SU-DHL-6 (cell line): ENCODE results near the gene KCTD1.

Experiments
- CTCF ChIP-seq: fragments of 200-600 bp; sonication (generic); IDR thresholded peaks from one replicate; pipeline ENCODE4 v1.5.1; 2017; ENCODE audit warnings: antibody characterized with exemption, mild to moderate bottlenecking, low read length, moderate library complexity; ENCODE audit not compliant: insufficient read depth, poor library complexity, severe bottlenecking
- EZH2phosphoT487 ChIP-seq: fragments of 200-600 bp; sonication (generic), shearing (Covaris generic); conservative IDR thresholded peaks from 2 replicates; pipeline ENCODE4 v1.6.1; 2018; ENCODE audit warnings: mild to moderate bottlenecking, antibody characterized with exemption, low read length, moderate library complexity, mixed read lengths

GRCh38 chr18:26593365-26594320, 45.3 kb upstream of the KCTD1 start:
- TF ChIP-seq CTCF (no peak), EZH2phosphoT487 (no peak)
